Fibroblast of gingiva (primary cell): ENCODE measurements around the gene HELZ.
"Not testable (repeated sequence)": the region's sequence is repeated elsewhere in the genome, so short reads cannot be mapped to it uniquely, and the experiment has no call there.

Experiments
- DNase-seq: peaks from one replicate; pipeline ENCODE4 v3.0.0-alpha.2; 2011; ENCODE audit warnings: low read depth

Gene HELZ

GRCh38 chr17:67245073-67245693 is at the start of gene HELZ:
HELZ (minus strand) TSS chr17:67245196; CDS start chr17:67218804, 26,392 bp downstream.
- peak; percentile 80 for DNase-seq

GRCh38 chr17:67293251-67294203 is 48.5 kb upstream of the HELZ start:
- peak; percentile 38 for DNase-seq

- no peak for DNase-seq
These were observed 45.8 kb upstream of the HELZ start for GRCh38 chr17:67290711-67291291.

GRCh38 chr17:67290244-67290643 is 45.2 kb upstream of the HELZ start:
- DNase-seq, result no peak

- DNase-seq, result peak; percentile 87
These were observed 44.3 kb upstream of the HELZ start for GRCh38 chr17:67289181-67289876.

GRCh38 chr17:67286826-67287225 is 41.8 kb upstream of the HELZ start:
- DNase-seq, result not testable (repeated sequence)

- DNase-seq, result no peak
These were observed 40.4 kb upstream of the HELZ start for GRCh38 chr17:67285360-67285759.

GRCh38 chr17:67283731-67284516 is 38.9 kb upstream of the HELZ start:
- DNase-seq, result no peak

GRCh38 chr17:67281743-67282142 is 36.7 kb upstream of the HELZ start:
- DNase-seq, result no peak

GRCh38 chr17:67281053-67281452 is 36.1 kb upstream of the HELZ start:
- peak; percentile 24 for DNase-seq

- DNase-seq, result peak; percentile 53
These were observed 35.3 kb upstream of the HELZ start for GRCh38 chr17:67280279-67280678.

GRCh38 chr17:67279115-67279514 is 34.1 kb upstream of the HELZ start:
- no peak for DNase-seq

GRCh38 chr17:67278363-67278762 is 33.4 kb upstream of the HELZ start:
- no peak for DNase-seq

GRCh38 chr17:67276075-67276474 is 31.1 kb upstream of the HELZ start:
- DNase-seq, result no peak

- no peak for DNase-seq
These were observed 29.5 kb upstream of the HELZ start for GRCh38 chr17:67274466-67274865.

GRCh38 chr17:67273900-67274299 is 28.9 kb upstream of the HELZ start:
- DNase-seq, result no peak

GRCh38 chr17:67272312-67273047 is 27.5 kb upstream of the HELZ start:
- no peak for DNase-seq

- DNase-seq, result not testable (repeated sequence)
These were observed 26.2 kb upstream of the HELZ start for GRCh38 chr17:67271187-67271586.

GRCh38 chr17:67270416-67270815 is 25.4 kb upstream of the HELZ start:
- DNase-seq, result no peak

- no peak for DNase-seq
These were observed 21.5 kb upstream of the HELZ start for GRCh38 chr17:67266496-67266895.
